HL-60 (cell line): Measurements from ENCODE around the gene DCHS2.

Source experiments
- CTCF ChIP-seq: IDR thresholded peaks from one replicate; pipeline ENCODE4 v1.5.1; 2011; ENCODE audit warnings: low read length, control low read depth, inconsistent platforms; ENCODE audit not compliant: insufficient read depth
- GABPA ChIP-seq: IDR thresholded peaks from 2 replicates; pipeline ENCODE4 v1.6.1; 2012; ENCODE audit warnings: low read depth
- POLR2AphosphoS5 ChIP-seq: IDR thresholded peaks from 2 replicates; pipeline ENCODE4 v1.6.1; 2012; ENCODE audit warnings: low read depth

- TF ChIP-seq CTCF (no peak), GABPA (no peak), POLR2AphosphoS5 (no peak)
These were observed 49.6 kb downstream of the DCHS2 start for GRCh38 chr4:154441982-154442381.
